ENCODE measurements around the gene IDI1.

DNA sequence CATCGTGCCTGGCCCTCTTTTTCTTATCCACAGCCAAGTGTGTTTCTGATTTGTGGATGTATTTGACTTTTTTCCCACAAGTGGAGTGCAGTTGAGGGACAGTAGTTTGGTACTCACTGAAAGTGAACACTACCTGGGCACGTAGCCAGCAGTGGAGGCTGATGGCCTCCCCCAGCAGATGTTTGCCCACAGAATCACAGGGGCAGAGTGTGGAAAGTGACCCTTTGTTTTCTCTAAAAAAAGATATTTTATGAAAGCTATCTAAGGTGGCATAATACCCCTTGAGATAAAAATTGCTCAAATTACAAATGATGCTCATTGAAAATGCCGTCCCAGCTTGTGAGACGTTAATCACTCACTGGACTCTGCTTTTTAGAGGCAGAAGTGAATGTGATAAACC, 36.3 kb upstream of the IDI1 start:
- no peak for TF ChIP-seq CTCF (IDR thresholded peaks at IDR 0.05; ENCODE audit: low read depth, low read length, poor library complexity, severe bottlenecking)
- TF ChIP-seq EZH2phosphoT487 (IDR thresholded peaks at IDR 0.05; ENCODE audit: borderline replicate concordance, low read length), result no peak

Data from DOHH2 (cell line).